Panc1 (cell line): ENCODE measurements around the gene PCSK2. TPM values are rescaled to one million over a fixed set of nuclear protein-coding genes. Genes with fewer than 3 reads are reported as not detected.
A peak's percentile ranks its signal among the peaks of the same experiment; 100 is the strongest.

ENCODE experiments used
- ATAC-seq: fragments of 200-7000 bp; cut with Tn5 transposase; 2 replicates; pipeline ENCODE4 v1.9.1; 2020; ENCODE audit warnings: mild to moderate bottlenecking, moderate library complexity
- BruUV-seq: library from RNA; stranded (reverse); fragments of 400-500 nt; replicated peaks from 2 replicates; lab custom pipeline; 2021; lab: Mats Ljungman, UMichigan
- CTCF ChIA-PET: fragments of 300-600 bp; sonication (Branson Sonifier 250); formaldehyde crosslinking; loops from one replicate; lab custom pipeline; 2022; ENCODE audit warnings: antibody characterized with exemption; lab: Charles Lee
- POLR2A ChIA-PET: fragments of 300-600 bp; sonication (Branson Sonifier 250); formaldehyde crosslinking; loops from one replicate; lab custom pipeline; 2022; ENCODE audit warnings: antibody characterized with exemption; lab: Charles Lee
- DNase-seq: peaks from one replicate; pipeline ENCODE4 v3.0.0-alpha.2; 2010; ENCODE audit warnings: low read depth, low spot score
- H3K27ac ChIP-seq: 2 replicates; pipeline ENCODE4 v1.5.1; 2011; ENCODE audit warnings: mild to moderate bottlenecking, low read length, inconsistent platforms
- H3K27me3 ChIP-seq: fragments of 200-500 bp; sonication (Bioruptor generic); 2 replicates; pipeline ENCODE4 v1.6.0; 2014; ENCODE audit warnings: low read length, inconsistent platforms; ENCODE audit not compliant: control insufficient read depth, insufficient read depth
- H3K36me3 ChIP-seq: fragments of 200-500 bp; sonication (Bioruptor generic); 2 replicates; pipeline ENCODE4 v1.5.1; 2014; ENCODE audit warnings: inconsistent platforms, mild to moderate bottlenecking, low read length, moderate library complexity; ENCODE audit not compliant: control insufficient read depth, insufficient read depth
- H3K4me1 ChIP-seq: 2 replicates; pipeline ENCODE4 v1.5.1; 2011; ENCODE audit warnings: inconsistent platforms, mild to moderate bottlenecking, low read length, moderate library complexity; ENCODE audit not compliant: control insufficient read depth, insufficient read depth
- H3K4me3 ChIP-seq, 2 experiments: 2 replicates each; pipeline ENCODE4 v1.5.1; 2011 to 2012; ENCODE audit warnings: low read depth in 2 of 2, low read length in 2 of 2, mild to moderate bottlenecking in 2 of 2, inconsistent platforms in 1 of 2, moderate library complexity in 1 of 2
- H3K9me3 ChIP-seq: fragments of 200-500 bp; sonication (Bioruptor generic); 2 replicates; pipeline ENCODE4 v1.5.1; 2014; ENCODE audit warnings: low read depth, mild to moderate bottlenecking, inconsistent platforms, low read length, moderate library complexity; ENCODE audit not compliant: control insufficient read depth, insufficient read depth
- CTCF ChIP-seq: fragments of 450-650 bp; IDR thresholded peaks from 2 replicates; pipeline ENCODE4 v1.5.1; 2017; ENCODE audit warnings: mild to moderate bottlenecking
- POLR2AphosphoS5 ChIP-seq: IDR thresholded peaks from 2 replicates; pipeline ENCODE4 v1.6.1; 2012; ENCODE audit warnings: mild to moderate bottlenecking, low read depth, low read length, moderate library complexity
- REST ChIP-seq, 2 experiments: IDR thresholded peaks; 2 replicates each; pipeline ENCODE4 v1.6.1; 2011 to 2012; ENCODE audit warnings: low read depth in 2 of 2, control low read depth in 1 of 2, low read length in 1 of 2, mild to moderate bottlenecking in 1 of 2, moderate library complexity in 1 of 2; ENCODE audit not compliant: insufficient read depth in 1 of 2
- SIN3A ChIP-seq: IDR thresholded peaks from 2 replicates; pipeline ENCODE4 v1.6.1; 2012; ENCODE audit warnings: low read depth, mild to moderate bottlenecking, low read length, moderate library complexity, borderline replicate concordance; ENCODE audit not compliant: insufficient read depth
- TCF7L2 ChIP-seq: IDR thresholded peaks from 2 replicates; pipeline ENCODE4 v1.6.1; 2011; ENCODE audit warnings: mild to moderate bottlenecking, low read depth, low read length, inconsistent platforms
- in situ Hi-C: cut with HindIII; loops from 2 replicates; pipeline ENCODE4 v1.10.0; 2016; ENCODE audit warnings: low sequenced_read_pairs, low pct_unique_long_range_greater_than_20kb
- intact Hi-C: fragments of 100-400 bp; cut with micrococcal nuclease; formaldehyde crosslinking; loops from one replicate; pipeline ENCODE4 v1.10.0; 2022; ENCODE audit not compliant: unreplicated experiment
- total RNA-seq: library from RNA; stranded (reverse); gene quantifications from one replicate; pipeline ENCODE4 v1.2.1, GENCODE V29; 2021; ENCODE audit not compliant: unreplicated experiment

Gene PCSK2
- total RNA-seq, 1 experiment from 2014 or later: not detected

- Histone ChIP-seq H3K27ac (no peak overlapping the region), H3K4me3 (no peak overlapping the region), H3K36me3 (no peaks in the 10 kb centered on the region), H3K9me3 (no peaks in the 10 kb centered on the region), H3K27me3 (peaks cover 21% of the 10 kb centered on the region), H3K4me1 (no peaks in the 10 kb centered on the region; the same call in 1 of the 2 replicates)
- peak; percentile 78 for ATAC-seq
- BruUV-seq: no TSS peak
- TF ChIP-seq SIN3A (no peak), TCF7L2 (no peak), REST (IDR thresholded peaks at IDR 0.05; ENCODE audit: insufficient read depth in 1 of 2, low read depth in 2 of 2, low read length in 1 of 2) (no peak), CTCF (no peak), POLR2AphosphoS5 (no peak)
- intact Hi-C loops (no loop called here), in situ Hi-C loops (no loop called here)
- CTCF ChIA-PET: no interaction called here
- DNase-seq: no peak
- POLR2A ChIA-PET: no interaction called here
Observed at GRCh38 chr20:17315407-17316231, 88.8 kb downstream of the PCSK2 start.

GRCh38 chr20:17316316-17317038, 89.6 kb downstream of the PCSK2 start:
- intact Hi-C loops: no loop called here

More at GRCh38 chr20:17316316-17317038, 89.6 kb downstream of the PCSK2 start:
- in situ Hi-C loops: no loop called here
- H3K27me3 ChIP-seq: peaks cover 21% of the 10 kb centered on the region
- no peaks in the 10 kb centered on the region; the same call in 1 of the 2 replicates for H3K4me1 ChIP-seq
- ChIA-PET POLR2A (no interaction called here), CTCF (no interaction called here)
- no peak for TF ChIP-seq SIN3A
- TF ChIP-seq REST (IDR thresholded peaks at IDR 0.05; ENCODE audit: insufficient read depth in 1 of 2, low read depth in 2 of 2, low read length in 1 of 2): no peak
- TF ChIP-seq TCF7L2: no peak
- no peak for TF ChIP-seq CTCF
- TF ChIP-seq POLR2AphosphoS5: no peak
- BruUV-seq: no TSS peak
- H3K4me3 ChIP-seq: no peak overlapping the region
- no peak overlapping the region for H3K27ac ChIP-seq
- H3K9me3 ChIP-seq: no peaks in the 10 kb centered on the region
- H3K36me3 ChIP-seq: no peaks in the 10 kb centered on the region
- no peak for ATAC-seq
- DNase-seq: no peak
